SK-N-SH treated with all-trans-retinoic acid at 6 μM for 48 hours (cell line): Measurements from ENCODE around the gene SEMG1.

Experiments
- GLIS3 ChIP-seq: fragments of 250-450 bp; sonication (Bioruptor Pico); IDR thresholded peaks from 2 replicates; pipeline ENCODE4 v1.5.0; 2020; ENCODE audit warnings: mild to moderate bottlenecking, moderate library complexity
- PPARA ChIP-seq: fragments of 250-450 bp; sonication (Bioruptor Pico); IDR thresholded peaks from 2 replicates; pipeline ENCODE4 v1.5.0; 2020; ENCODE audit warnings: mild to moderate bottlenecking, borderline replicate concordance
- RARB ChIP-seq: fragments of 250-450 bp; sonication (Bioruptor Pico); IDR thresholded peaks from 2 replicates; pipeline ENCODE4 v1.8.0; 2021; ENCODE audit warnings: mild to moderate bottlenecking, moderate library complexity
- TOX ChIP-seq: fragments of 250-450 bp; sonication (Bioruptor Pico); IDR thresholded peaks from 2 replicates; pipeline ENCODE4 v1.8.0; 2021; ENCODE audit warnings: mild to moderate bottlenecking, moderate library complexity, borderline replicate concordance
- ZC3H10 ChIP-seq: fragments of 250-450 bp; sonication (Bioruptor Pico); IDR thresholded peaks from 2 replicates; pipeline ENCODE4 v1.5.1; 2021; ENCODE audit warnings: mild to moderate bottlenecking, moderate library complexity
- ZFP3 ChIP-seq: fragments of 250-450 bp; sonication (Bioruptor Pico); IDR thresholded peaks from 2 replicates; pipeline ENCODE4 v1.5.0; 2020; ENCODE audit warnings: mild to moderate bottlenecking, moderate library complexity
- ZNF70 ChIP-seq: fragments of 450-650 bp; formaldehyde crosslinking; IDR thresholded peaks from 2 replicates; pipeline ENCODE4 v1.5.0; 2020; ENCODE audit warnings: mild to moderate bottlenecking, moderate library complexity
- TF ChIP-seq, protein P1 (sequence below): fragments of 250-450 bp; sonication (Bioruptor Pico); IDR thresholded peaks from 2 replicates; pipeline ENCODE4 v1.8.0; 2021; ENCODE audit warnings: low read depth, mild to moderate bottlenecking, moderate library complexity, borderline replicate concordance
- TF ChIP-seq, protein P2 (sequence below): fragments of 250-450 bp; sonication (Bioruptor Pico); IDR thresholded peaks from 2 replicates; pipeline ENCODE4 v1.8.0; 2020; ENCODE audit warnings: mild to moderate bottlenecking, moderate library complexity, borderline replicate concordance
- TF ChIP-seq, protein P3 (sequence below): fragments of 250-450 bp; sonication (Bioruptor Pico); IDR thresholded peaks from 2 replicates; pipeline ENCODE4 v1.5.1; 2021; ENCODE audit warnings: mild to moderate bottlenecking, moderate library complexity

DNA sequence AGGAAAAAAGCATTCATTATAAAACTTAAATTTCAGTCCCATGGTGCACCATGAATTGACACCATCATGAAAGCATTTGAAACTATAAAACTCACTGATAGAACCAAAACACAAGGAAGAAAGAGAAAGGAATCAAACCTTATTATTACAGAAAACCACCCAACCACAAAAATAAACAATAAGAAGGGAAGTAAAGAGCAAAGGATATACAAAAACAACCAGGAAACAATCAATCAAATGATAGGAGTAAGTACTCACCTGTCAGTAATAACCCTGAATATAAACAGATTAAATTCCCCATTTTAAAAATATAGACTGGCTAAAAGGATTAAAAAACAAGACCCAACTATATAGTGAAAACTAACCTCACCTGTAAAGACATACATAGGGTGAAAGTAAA, 41.8 kb downstream of the SEMG1 start:
- TF ChIP-seq PPARA (CRISPR knock-in tag) (no peak), ZFP3 (CRISPR knock-in tag) (no peak), TOX (CRISPR knock-in tag) (no peak), ZNF70 (CRISPR knock-in tag) (no peak), RARB (no peak), GLIS3 (no peak), ZC3H10 (CRISPR knock-in tag) (no peak)
- TF ChIP-seq, protein P1, sequence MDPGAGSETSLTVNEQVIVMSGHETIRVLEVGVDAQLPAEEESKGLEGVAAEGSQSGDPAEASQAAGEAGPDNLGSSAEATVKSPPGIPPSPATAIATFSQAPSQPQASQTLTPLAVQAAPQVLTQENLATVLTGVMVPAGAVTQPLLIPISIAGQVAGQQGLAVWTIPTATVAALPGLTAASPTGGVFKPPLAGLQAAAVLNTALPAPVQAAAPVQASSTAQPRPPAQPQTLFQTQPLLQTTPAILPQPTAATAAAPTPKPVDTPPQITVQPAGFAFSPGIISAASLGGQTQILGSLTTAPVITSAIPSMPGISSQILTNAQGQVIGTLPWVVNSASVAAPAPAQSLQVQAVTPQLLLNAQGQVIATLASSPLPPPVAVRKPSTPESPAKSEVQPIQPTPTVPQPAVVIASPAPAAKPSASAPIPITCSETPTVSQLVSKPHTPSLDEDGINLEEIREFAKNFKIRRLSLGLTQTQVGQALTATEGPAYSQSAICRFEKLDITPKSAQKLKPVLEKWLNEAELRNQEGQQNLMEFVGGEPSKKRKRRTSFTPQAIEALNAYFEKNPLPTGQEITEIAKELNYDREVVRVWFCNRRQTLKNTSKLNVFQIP (CRISPR knock-in tag): no peak
- TF ChIP-seq, protein P2, sequence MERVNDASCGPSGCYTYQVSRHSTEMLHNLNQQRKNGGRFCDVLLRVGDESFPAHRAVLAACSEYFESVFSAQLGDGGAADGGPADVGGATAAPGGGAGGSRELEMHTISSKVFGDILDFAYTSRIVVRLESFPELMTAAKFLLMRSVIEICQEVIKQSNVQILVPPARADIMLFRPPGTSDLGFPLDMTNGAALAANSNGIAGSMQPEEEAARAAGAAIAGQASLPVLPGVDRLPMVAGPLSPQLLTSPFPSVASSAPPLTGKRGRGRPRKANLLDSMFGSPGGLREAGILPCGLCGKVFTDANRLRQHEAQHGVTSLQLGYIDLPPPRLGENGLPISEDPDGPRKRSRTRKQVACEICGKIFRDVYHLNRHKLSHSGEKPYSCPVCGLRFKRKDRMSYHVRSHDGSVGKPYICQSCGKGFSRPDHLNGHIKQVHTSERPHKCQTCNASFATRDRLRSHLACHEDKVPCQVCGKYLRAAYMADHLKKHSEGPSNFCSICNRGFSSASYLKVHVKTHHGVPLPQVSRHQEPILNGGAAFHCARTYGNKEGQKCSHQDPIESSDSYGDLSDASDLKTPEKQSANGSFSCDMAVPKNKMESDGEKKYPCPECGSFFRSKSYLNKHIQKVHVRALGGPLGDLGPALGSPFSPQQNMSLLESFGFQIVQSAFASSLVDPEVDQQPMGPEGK (CRISPR knock-in tag): no peak
- TF ChIP-seq, protein P3, sequence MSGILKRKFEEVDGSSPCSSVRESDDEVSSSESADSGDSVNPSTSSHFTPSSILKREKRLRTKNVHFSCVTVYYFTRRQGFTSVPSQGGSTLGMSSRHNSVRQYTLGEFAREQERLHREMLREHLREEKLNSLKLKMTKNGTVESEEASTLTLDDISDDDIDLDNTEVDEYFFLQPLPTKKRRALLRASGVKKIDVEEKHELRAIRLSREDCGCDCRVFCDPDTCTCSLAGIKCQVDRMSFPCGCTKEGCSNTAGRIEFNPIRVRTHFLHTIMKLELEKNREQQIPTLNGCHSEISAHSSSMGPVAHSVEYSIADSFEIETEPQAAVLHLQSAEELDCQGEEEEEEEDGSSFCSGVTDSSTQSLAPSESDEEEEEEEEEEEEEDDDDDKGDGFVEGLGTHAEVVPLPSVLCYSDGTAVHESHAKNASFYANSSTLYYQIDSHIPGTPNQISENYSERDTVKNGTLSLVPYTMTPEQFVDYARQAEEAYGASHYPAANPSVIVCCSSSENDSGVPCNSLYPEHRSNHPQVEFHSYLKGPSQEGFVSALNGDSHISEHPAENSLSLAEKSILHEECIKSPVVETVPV (CRISPR knock-in tag): no peak
